ENCODE measurements around the gene CD1D. TPM values are rescaled to one million over a fixed set of nuclear protein-coding genes. Genes with fewer than 3 reads are reported as not detected.

The CD1D gene
- total and polyA plus RNA-seq, 2 donors = 15.0 to 33.5 TPM

- H3K36me3 ChIP-seq (ENCODE audit: control insufficient read depth in 2 of 2, insufficient read depth in 2 of 2, low read length in 1 of 2) = no peaks in the 10 kb centered on the region
- no peak overlapping the region for H3K4me3 ChIP-seq (ENCODE audit: low read length in 2 of 2)
- H3K27ac ChIP-seq (ENCODE audit: low read depth in 1 of 2, low read length in 1 of 2) = no peak overlapping the region
- WGBS = 93% methylated on average over 1 of the region's 1 CpG
- peaks cover 10 to 14% of the 10 kb centered on the region in 2 donors for H3K4me1 ChIP-seq (ENCODE audit: control insufficient read depth in 2 of 2, insufficient read depth in 2 of 2, low read length in 2 of 2)
- DNase-seq (ENCODE audit: low read depth in 6 of 9, low spot score in 9 of 9) = no peak
- no peaks in the 10 kb centered on the region for H3K9me3 ChIP-seq (ENCODE audit: control insufficient read depth in 2 of 2, insufficient read depth in 1 of 2, low read length in 1 of 2)
- no peaks in the 10 kb centered on the region for H3K27me3 ChIP-seq (ENCODE audit: control insufficient read depth in 2 of 2, insufficient read depth in 1 of 2, low read length in 1 of 2)
Measured at GRCh38 chr1:158148468-158148867, 32.2 kb upstream of the CD1D start.

GRCh38 chr1:158149175-158149574 lies 31.5 kb upstream of the CD1D start:
- no peaks in the 10 kb centered on the region for H3K36me3 ChIP-seq (ENCODE audit: control insufficient read depth in 2 of 2, insufficient read depth in 2 of 2, low read length in 1 of 2)
- H3K4me1 ChIP-seq (ENCODE audit: control insufficient read depth in 2 of 2, insufficient read depth in 2 of 2, low read length in 2 of 2) = peaks cover 10 to 13% of the 10 kb centered on the region in 2 donors
- no peaks in the 10 kb centered on the region for H3K27me3 ChIP-seq (ENCODE audit: control insufficient read depth in 2 of 2, insufficient read depth in 1 of 2, low read length in 1 of 2)
- H3K9me3 ChIP-seq (ENCODE audit: control insufficient read depth in 2 of 2, insufficient read depth in 1 of 2, low read length in 1 of 2) = no peaks in the 10 kb centered on the region
- 77% methylated on average over 8 of the region's 8 CpGs for WGBS
- H3K27ac ChIP-seq (ENCODE audit: low read depth in 1 of 2, low read length in 1 of 2) = no peak overlapping the region
- peak in 1 of 9 donors; percentile 22 for DNase-seq (ENCODE audit: low read depth in 6 of 9, low spot score in 9 of 9)
- peak overlapping the region; percentile 71 to 84 for H3K4me3 ChIP-seq (ENCODE audit: low read length in 2 of 2)

GRCh38 chr1:158149577-158150269 lies 31.0 kb upstream of the CD1D start:
- Histone ChIP-seq H3K27ac (ENCODE audit: low read depth in 1 of 2, low read length in 1 of 2) (peak overlapping the region; percentile 58 to 66), H3K4me3 (ENCODE audit: low read length in 2 of 2) (peak overlapping the region; percentile 71 to 84), H3K36me3 (ENCODE audit: control insufficient read depth in 2 of 2, insufficient read depth in 2 of 2, low read length in 1 of 2) (no peaks in the 10 kb centered on the region), H3K27me3 (ENCODE audit: control insufficient read depth in 2 of 2, insufficient read depth in 1 of 2, low read length in 1 of 2) (no peaks in the 10 kb centered on the region), H3K4me1 (ENCODE audit: control insufficient read depth in 2 of 2, insufficient read depth in 2 of 2, low read length in 2 of 2) (peaks cover 10 to 13% of the 10 kb centered on the region in 2 donors), H3K9me3 (ENCODE audit: control insufficient read depth in 2 of 2, insufficient read depth in 1 of 2, low read length in 1 of 2) (no peaks in the 10 kb centered on the region)
- 13% methylated on average over 31 of the region's 31 CpGs for WGBS
- DNase-seq (ENCODE audit: low read depth in 6 of 9, low spot score in 9 of 9) = peak; percentile 50 to 82 (median 60)

- Histone ChIP-seq H3K36me3 (ENCODE audit: control insufficient read depth in 2 of 2, insufficient read depth in 2 of 2, low read length in 1 of 2) (no peaks in the 10 kb centered on the region), H3K4me1 (ENCODE audit: control insufficient read depth in 2 of 2, insufficient read depth in 2 of 2, low read length in 2 of 2) (peaks cover 10 to 13% of the 10 kb centered on the region in 2 donors), H3K9me3 (ENCODE audit: control insufficient read depth in 2 of 2, insufficient read depth in 1 of 2, low read length in 1 of 2) (no peaks in the 10 kb centered on the region), H3K27me3 (ENCODE audit: control insufficient read depth in 2 of 2, insufficient read depth in 1 of 2, low read length in 1 of 2) (no peaks in the 10 kb centered on the region), H3K4me3 (ENCODE audit: low read length in 2 of 2) (no peak overlapping the region), H3K27ac (ENCODE audit: low read depth in 1 of 2, low read length in 1 of 2) (no peak overlapping the region)
- DNase-seq (ENCODE audit: low read depth in 6 of 9, low spot score in 9 of 9) = no peak
- 69% methylated on average over 1 of the region's 1 CpG for WGBS
Measured at GRCh38 chr1:158150523-158150922, 30.2 kb upstream of the CD1D start.

GRCh38 chr1:158153179-158153578 lies 27.5 kb upstream of the CD1D start:
- DNase-seq (ENCODE audit: low read depth in 6 of 9, low spot score in 9 of 9) = no peak
- no peak overlapping the region for H3K4me3 ChIP-seq (ENCODE audit: low read length in 2 of 2)
- H3K9me3 ChIP-seq (ENCODE audit: control insufficient read depth in 2 of 2, insufficient read depth in 1 of 2, low read length in 1 of 2) = no peaks in the 10 kb centered on the region
- 98% methylated on average over 1 of the region's 1 CpG for WGBS
- H3K36me3 ChIP-seq (ENCODE audit: control insufficient read depth in 2 of 2, insufficient read depth in 2 of 2, low read length in 1 of 2) = no peaks in the 10 kb centered on the region
- H3K4me1 ChIP-seq (ENCODE audit: control insufficient read depth in 2 of 2, insufficient read depth in 2 of 2, low read length in 2 of 2) = peaks cover 10 to 13% of the 10 kb centered on the region in 2 donors
- H3K27me3 ChIP-seq (ENCODE audit: control insufficient read depth in 2 of 2, insufficient read depth in 1 of 2, low read length in 1 of 2) = no peaks in the 10 kb centered on the region
- no peak overlapping the region for H3K27ac ChIP-seq (ENCODE audit: low read depth in 1 of 2, low read length in 1 of 2)

- DNase-seq (ENCODE audit: low read depth in 6 of 9, low spot score in 9 of 9) = no peak
- H3K4me3 ChIP-seq (ENCODE audit: low read length in 2 of 2) = no peak overlapping the region
- 85% methylated on average over 5 of the region's 5 CpGs for WGBS
- H3K9me3 ChIP-seq (ENCODE audit: control insufficient read depth in 2 of 2, insufficient read depth in 1 of 2, low read length in 1 of 2) = no peaks in the 10 kb centered on the region
- no peaks in the 10 kb centered on the region for H3K27me3 ChIP-seq (ENCODE audit: control insufficient read depth in 2 of 2, insufficient read depth in 1 of 2, low read length in 1 of 2)
- no peaks in the 10 kb centered on the region for H3K36me3 ChIP-seq (ENCODE audit: control insufficient read depth in 2 of 2, insufficient read depth in 2 of 2, low read length in 1 of 2)
- peaks cover 10 to 13% of the 10 kb centered on the region in 2 donors for H3K4me1 ChIP-seq (ENCODE audit: control insufficient read depth in 2 of 2, insufficient read depth in 2 of 2, low read length in 2 of 2)
- no peak overlapping the region for H3K27ac ChIP-seq (ENCODE audit: low read depth in 1 of 2, low read length in 1 of 2)
Measured at GRCh38 chr1:158153746-158154444, 26.8 kb upstream of the CD1D start.

- no peaks in the 10 kb centered on the region for H3K27me3 ChIP-seq (ENCODE audit: control insufficient read depth in 2 of 2, insufficient read depth in 1 of 2, low read length in 1 of 2)
- DNase-seq (ENCODE audit: low read depth in 6 of 9, low spot score in 9 of 9) = no peak
- no peak overlapping the region for H3K4me3 ChIP-seq (ENCODE audit: low read length in 2 of 2)
- WGBS = 99% methylated on average over 3 of the region's 3 CpGs
- H3K9me3 ChIP-seq (ENCODE audit: control insufficient read depth in 2 of 2, insufficient read depth in 1 of 2, low read length in 1 of 2) = no peaks in the 10 kb centered on the region
- peaks cover 7 to 8% of the 10 kb centered on the region in 2 donors for H3K4me1 ChIP-seq (ENCODE audit: control insufficient read depth in 2 of 2, insufficient read depth in 2 of 2, low read length in 2 of 2)
- no peaks in the 10 kb centered on the region for H3K36me3 ChIP-seq (ENCODE audit: control insufficient read depth in 2 of 2, insufficient read depth in 2 of 2, low read length in 1 of 2)
- no peak overlapping the region for H3K27ac ChIP-seq (ENCODE audit: low read depth in 1 of 2, low read length in 1 of 2)
Measured at GRCh38 chr1:158154501-158154900, 26.2 kb upstream of the CD1D start.

GRCh38 chr1:158155673-158156072 lies 25.0 kb upstream of the CD1D start:
- Histone ChIP-seq H3K9me3 (ENCODE audit: control insufficient read depth in 2 of 2, insufficient read depth in 1 of 2, low read length in 1 of 2) (no peaks in the 10 kb centered on the region), H3K36me3 (ENCODE audit: control insufficient read depth in 2 of 2, insufficient read depth in 2 of 2, low read length in 1 of 2) (no peaks in the 10 kb centered on the region), H3K27ac (ENCODE audit: low read depth in 1 of 2, low read length in 1 of 2) (no peak overlapping the region), H3K4me3 (ENCODE audit: low read length in 2 of 2) (no peak overlapping the region), H3K4me1 (ENCODE audit: control insufficient read depth in 2 of 2, insufficient read depth in 2 of 2, low read length in 2 of 2) (no peaks in the 10 kb centered on the region), H3K27me3 (ENCODE audit: control insufficient read depth in 2 of 2, insufficient read depth in 1 of 2, low read length in 1 of 2) (no peaks in the 10 kb centered on the region)
- 98% methylated on average over 1 of the region's 1 CpG for WGBS
- DNase-seq (ENCODE audit: low read depth in 6 of 9, low spot score in 9 of 9) = no peak

- no peak for DNase-seq (ENCODE audit: low read depth in 6 of 9, low spot score in 9 of 9)
Measured at GRCh38 chr1:158159597-158159996, 21.1 kb upstream of the CD1D start.

More at GRCh38 chr1:158159597-158159996, 21.1 kb upstream of the CD1D start:
- Histone ChIP-seq H3K27me3 (ENCODE audit: control insufficient read depth in 2 of 2, insufficient read depth in 1 of 2, low read length in 1 of 2) (no peaks in the 10 kb centered on the region), H3K36me3 (ENCODE audit: control insufficient read depth in 2 of 2, insufficient read depth in 2 of 2, low read length in 1 of 2) (no peaks in the 10 kb centered on the region), H3K4me1 (ENCODE audit: control insufficient read depth in 2 of 2, insufficient read depth in 2 of 2, low read length in 2 of 2) (no peaks in the 10 kb centered on the region), H3K9me3 (ENCODE audit: control insufficient read depth in 2 of 2, insufficient read depth in 1 of 2, low read length in 1 of 2) (no peaks in the 10 kb centered on the region), H3K4me3 (ENCODE audit: low read length in 2 of 2) (no peak overlapping the region), H3K27ac (ENCODE audit: low read depth in 1 of 2, low read length in 1 of 2) (no peak overlapping the region)

All from thymus (tissue), 11 donors.